GM18507 (cell line): Measurements from ENCODE around the gene TPCN2.

ENCODE experiments used
- DNase-seq: peaks from one replicate; pipeline ENCODE4 v3.0.0; 2011; ENCODE audit warnings: low read depth; ENCODE audit not compliant: insufficient read length; ENCODE audit errors: extremely low spot score
- FAIRE-seq: peaks from 2 replicates; lab custom pipeline; 2011; peaks lifted over from hg19 to GRCh38; lab: Jason Lieb, UNC

TPCN2 gene

GRCh38 chr11:69085490-69086095, 36.9 kb downstream of the TPCN2 start:
- FAIRE-seq (no peak), DNase-seq (no peak)

GRCh38 chr11:69086152-69087132, 37.7 kb downstream of the TPCN2 start:
- DNase-seq = no peak
- no peak for FAIRE-seq

GRCh38 chr11:69087133-69087524, 38.4 kb downstream of the TPCN2 start:
- FAIRE-seq = no peak

GRCh38 chr11:69087811-69088210, 39.1 kb downstream of the TPCN2 start:
- DNase-seq = no peak
- no peak for FAIRE-seq

More at GRCh38 chr11:69087133-69087524, 38.4 kb downstream of the TPCN2 start:
- no peak for DNase-seq

GRCh38 chr11:69088676-69089146, 40.0 kb downstream of the TPCN2 start:
- FAIRE-seq = peak; percentile 91
- peak; percentile 86 for DNase-seq

GRCh38 chr11:69089258-69089657, 40.5 kb downstream of the TPCN2 start:
- DNase-seq = no peak
- no peak for FAIRE-seq

GRCh38 chr11:69091638-69092165, 43.0 kb downstream of the TPCN2 start:
- FAIRE-seq = no peak
- no peak for DNase-seq

- DNase-seq = no peak
- no peak for FAIRE-seq
These were observed 43.5 kb downstream of the TPCN2 start for GRCh38 chr11:69092263-69092662.

- FAIRE-seq (no peak), DNase-seq (no peak)
These were observed 44.4 kb downstream of the TPCN2 start for GRCh38 chr11:69093106-69093505.

GRCh38 chr11:69094111-69094914, 45.6 kb downstream of the TPCN2 start:
- DNase-seq (no peak), FAIRE-seq (no peak)

GRCh38 chr11:69094915-69095290, 46.2 kb downstream of the TPCN2 start:
- FAIRE-seq = no peak
- DNase-seq = no peak

GRCh38 chr11:69095300-69095699, 46.6 kb downstream of the TPCN2 start:
- DNase-seq = no peak
- no peak for FAIRE-seq

- no peak for FAIRE-seq
- no peak for DNase-seq
These were observed 47.7 kb downstream of the TPCN2 start for GRCh38 chr11:69096473-69096872.

- DNase-seq (no peak), FAIRE-seq (no peak)
These were observed 48.5 kb downstream of the TPCN2 start for GRCh38 chr11:69097263-69097662.

GRCh38 chr11:69099180-69099579, 50.4 kb downstream of the TPCN2 start:
- FAIRE-seq (no peak), DNase-seq (no peak)

- DNase-seq (no peak), FAIRE-seq (no peak)
These were observed 51.9 kb downstream of the TPCN2 start for GRCh38 chr11:69100454-69101114.

GRCh38 chr11:69101115-69101791, 52.5 kb downstream of the TPCN2 start:
- DNase-seq = peak; percentile 68
- FAIRE-seq = peak; percentile 77

GRCh38 chr11:69101792-69102695, 53.3 kb downstream of the TPCN2 start:
- DNase-seq (no peak), FAIRE-seq (no peak)
